Upper lobe of right lung (tissue), 1 donor: ENCODE data around the gene ASPA. TPM values are rescaled to one million over a fixed set of nuclear protein-coding genes. Genes with fewer than 3 reads are reported as not detected.

Experiments used
- ATAC-seq: fragments of 200-7000 bp; cut with Tn5 transposase; one replicate; pipeline ENCODE4 v1.9.1; 2020; ENCODE audit warnings: mild to moderate bottlenecking, moderate library complexity
- DNase-seq: peaks from one replicate; pipeline ENCODE4 v3.0.0-alpha.2; 2020
- H3K27ac ChIP-seq: fragments of 200-600 bp; one replicate; pipeline ENCODE4 v1.8.0; 2022
- H3K27me3 ChIP-seq: fragments of 200-600 bp; one replicate; pipeline ENCODE4 v1.8.0; 2022; ENCODE audit warnings: mild to moderate bottlenecking
- H3K36me3 ChIP-seq: fragments of 200-600 bp; one replicate; pipeline ENCODE4 v1.8.0; 2022
- H3K4me1 ChIP-seq: fragments of 200-600 bp; one replicate; pipeline ENCODE4 v1.8.0; 2022
- H3K4me3 ChIP-seq: fragments of 200-600 bp; one replicate; pipeline ENCODE4 v1.8.0; 2022; ENCODE audit warnings: mild to moderate bottlenecking
- H3K9me3 ChIP-seq: fragments of 200-600 bp; one replicate; pipeline ENCODE4 v1.8.0; 2022
- CTCF ChIP-seq: fragments of 200-600 bp; IDR thresholded peaks from one replicate; pipeline ENCODE4 v1.8.0; 2022; ENCODE audit warnings: antibody characterized with exemption
- intact Hi-C: fragments of 100-400 bp; cut with DNase I; formaldehyde crosslinking; loops from one replicate; pipeline ENCODE4 v1.11.0; 2022
- total RNA-seq: library from RNA; stranded (reverse); fragmentation: NEBNext Ultra II Directional; extraction: Animal tissue kit (Norgen Biotek cat#: 25700); gene quantifications from one replicate; pipeline ENCODE4 v1.2.1, GENCODE V29; 2021
- donor health status: DM: no; HTN: yes; CAD: no; lungs with severe emphysema.

Gene ASPA
- total RNA-seq, 1 donor from 2014 or later = 8.2 TPM

- DNase-seq (peak; percentile 47), ATAC-seq (no peak)
- Histone ChIP-seq H3K36me3 (no peaks in the 10 kb centered on the region), H3K4me1 (no peaks in the 10 kb centered on the region), H3K27me3 (no peaks in the 10 kb centered on the region), H3K27ac (no peak overlapping the region), H3K4me3 (no peak overlapping the region), H3K9me3 (no peaks in the 10 kb centered on the region)
- no peak for TF ChIP-seq CTCF
- intact Hi-C loops = no loop called here
Observed at GRCh38 chr17:3528880-3529511, 53.2 kb downstream of the ASPA start.

GRCh38 chr17:3529817-3530741 lies 54.3 kb downstream of the ASPA start:
- no peaks in the 10 kb centered on the region for H3K36me3 ChIP-seq
- DNase-seq (peak; percentile 72), ATAC-seq (peak; percentile 75)
- TF ChIP-seq CTCF = no peak
- H3K4me3 ChIP-seq = no peak overlapping the region
- H3K4me1 ChIP-seq = no peaks in the 10 kb centered on the region
- no peaks in the 10 kb centered on the region for H3K27me3 ChIP-seq
- intact Hi-C loops = no loop called here
- no peaks in the 10 kb centered on the region for H3K9me3 ChIP-seq
- H3K27ac ChIP-seq = peak overlapping the region; percentile 4

- intact Hi-C loops = no loop called here
- no peaks in the 10 kb centered on the region for H3K9me3 ChIP-seq
- H3K27me3 ChIP-seq = no peaks in the 10 kb centered on the region
- H3K27ac ChIP-seq = no peak overlapping the region
- H3K36me3 ChIP-seq = no peaks in the 10 kb centered on the region
- no peak overlapping the region for H3K4me3 ChIP-seq
- no peak for TF ChIP-seq CTCF
- peak; percentile 59 for DNase-seq
- ATAC-seq = no peak
- H3K4me1 ChIP-seq = no peaks in the 10 kb centered on the region
Observed at GRCh38 chr17:3531266-3532101, 55.7 kb downstream of the ASPA start.

GRCh38 chr17:3532106-3532858 lies 56.5 kb downstream of the ASPA start:
- no peaks in the 10 kb centered on the region for H3K4me1 ChIP-seq
- H3K9me3 ChIP-seq = no peaks in the 10 kb centered on the region
- intact Hi-C loops = no loop called here
- no peaks in the 10 kb centered on the region for H3K27me3 ChIP-seq
- no peak for ATAC-seq
- no peak for TF ChIP-seq CTCF
- DNase-seq = peak; percentile 56
- no peak overlapping the region for H3K27ac ChIP-seq
- no peak overlapping the region for H3K4me3 ChIP-seq
- H3K36me3 ChIP-seq = no peaks in the 10 kb centered on the region

- Histone ChIP-seq H3K27me3 (no peaks in the 10 kb centered on the region), H3K4me1 (no peaks in the 10 kb centered on the region), H3K36me3 (no peaks in the 10 kb centered on the region), H3K4me3 (no peak overlapping the region), H3K27ac (no peak overlapping the region), H3K9me3 (no peaks in the 10 kb centered on the region)
- ATAC-seq (no peak), DNase-seq (peak; percentile 47)
- TF ChIP-seq CTCF = no peak
- intact Hi-C loops = no loop called here
Observed at GRCh38 chr17:3532859-3533142, 57.0 kb downstream of the ASPA start.
